ENCODE results near the gene RPH3AL.

GRCh38 chr17:327971-328370 lies 24.6 kb downstream of the RPH3AL start:
- TF ChIP-seq CTCF (conservative IDR thresholded peaks at IDR 0.05): no peak
- TF ChIP-seq EZH2 (IDR thresholded peaks at IDR 0.05; ENCODE audit: low read depth): no peak
